Right renal cortex interstitium (tissue), 3 donors: ENCODE results near the gene SEBOX. TPM values are rescaled to one million over a fixed set of nuclear protein-coding genes. Genes with fewer than 3 reads are reported as not detected.
"Not testable (repeated sequence)": the region's sequence is repeated elsewhere in the genome, so short reads cannot be mapped to it uniquely, and the experiment has no call there.

Experiments
- DNase-seq, 3 donors: peaks; one replicate each; pipeline ENCODE4 v3.0.0-alpha.2; 2013; ENCODE audit warnings: low read depth in 3 of 3, low spot score in 2 of 3
- polyA plus RNA-seq, 3 donors: library from polyadenylated mRNA; unstranded; fragments of 120-200 nt; gene quantifications; one replicate each; pipeline ENCODE4 v1.2.1, GENCODE V29; 2013; ENCODE audit not compliant: insufficient read length in 3 of 3

The SEBOX gene
- polyA plus RNA-seq, 3 donors, result not detected

GRCh38 chr17:28342313-28342712, 22.7 kb downstream of the SEBOX start:
- no peak for DNase-seq

GRCh38 chr17:28341516-28341915, 23.5 kb downstream of the SEBOX start:
- DNase-seq, result no peak

- DNase-seq, result no peak
Observed at GRCh38 chr17:28340374-28340773, 24.6 kb downstream of the SEBOX start.

GRCh38 chr17:28339431-28339830, 25.6 kb downstream of the SEBOX start:
- DNase-seq, result no peak

GRCh38 chr17:28338769-28339212, 26.2 kb downstream of the SEBOX start:
- DNase-seq, result not testable (repeated sequence)

GRCh38 chr17:28338056-28338768, 26.8 kb downstream of the SEBOX start:
- DNase-seq, result no peak

GRCh38 chr17:28335959-28336871, 28.8 kb downstream of the SEBOX start:
- DNase-seq, result peak in 2 of 3 donors; percentile 66 to 69

GRCh38 chr17:28335201-28335958, 29.6 kb downstream of the SEBOX start, which contains the start of the genes IFT20 and TNFAIP1:
TSS of gene IFT20 (minus strand) at chr17:28335472. CDS start at chr17:28331985, 3,487 bp downstream.
TSS of gene TNFAIP1 (plus strand) at chr17:28335761. CDS start at chr17:28339522, 3,761 bp downstream.
- DNase-seq, result peak; percentile 97 to 99 (median 99)

- DNase-seq, result no peak
Observed at GRCh38 chr17:28334666-28335200, 30.3 kb downstream of the SEBOX start.

GRCh38 chr17:28334171-28334570, 30.8 kb downstream of the SEBOX start:
- no peak for DNase-seq

GRCh38 chr17:28333083-28333746, 31.8 kb downstream of the SEBOX start:
- no peak for DNase-seq

- DNase-seq, result no peak
Observed at GRCh38 chr17:28331891-28332420, 33.0 kb downstream of the SEBOX start.

GRCh38 chr17:28330671-28331070, 34.3 kb downstream of the SEBOX start:
- no peak for DNase-seq

- DNase-seq, result no peak
Observed at GRCh38 chr17:28328325-28328724, 36.7 kb downstream of the SEBOX start.

GRCh38 chr17:28327709-28328108, 37.3 kb downstream of the SEBOX start:
- no peak for DNase-seq

- no peak for DNase-seq
Observed at GRCh38 chr17:28327031-28327607, 37.9 kb downstream of the SEBOX start.

- DNase-seq, result no peak
Observed at GRCh38 chr17:28326114-28326513, 38.9 kb downstream of the SEBOX start.

- no peak for DNase-seq
Observed at GRCh38 chr17:28325211-28325610, 39.8 kb downstream of the SEBOX start.

- DNase-seq, result no peak
Observed at GRCh38 chr17:28324781-28325180, 40.2 kb downstream of the SEBOX start.
